IPS DF 19.7 (cell line): ENCODE measurements around the gene ALKBH8.
"Not testable (repeated sequence)": the region's sequence is repeated elsewhere in the genome, so short reads cannot be mapped to it uniquely, and the experiment has no call there.

Experiments
- DNase-seq: peaks from one replicate; pipeline ENCODE4 v3.0.0-alpha.2; 2013; ENCODE audit warnings: low read depth, low spot score

Gene ALKBH8

DNA sequence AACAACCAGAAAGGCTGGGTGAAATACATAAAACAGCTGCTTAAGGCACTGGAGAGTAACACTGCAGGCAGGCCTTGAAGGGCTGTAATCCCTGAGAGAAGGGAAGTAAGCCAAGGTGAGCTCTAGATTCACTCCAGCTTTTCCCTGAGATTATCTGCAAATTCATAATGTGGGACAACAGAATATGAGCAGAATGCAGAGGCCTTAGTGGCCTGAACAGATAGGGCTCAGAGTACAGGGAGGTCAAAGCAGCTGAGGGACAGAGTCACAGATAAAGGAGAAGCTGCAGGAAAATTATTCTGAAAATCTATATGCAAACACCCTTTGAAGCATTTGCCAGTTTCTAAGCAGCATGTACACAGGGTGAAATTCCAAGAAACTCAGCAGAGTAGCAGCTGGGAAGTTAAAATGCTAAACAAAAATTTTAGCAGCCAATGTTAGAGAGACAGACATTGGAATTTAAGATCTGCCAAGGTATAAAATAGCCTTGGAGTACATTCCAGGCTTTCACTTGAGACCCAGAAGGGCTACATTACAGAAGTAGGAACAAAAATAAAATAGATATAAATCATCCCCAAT lies 59.8 kb downstream of the ALKBH8 start:
- no peak for DNase-seq

DNA sequence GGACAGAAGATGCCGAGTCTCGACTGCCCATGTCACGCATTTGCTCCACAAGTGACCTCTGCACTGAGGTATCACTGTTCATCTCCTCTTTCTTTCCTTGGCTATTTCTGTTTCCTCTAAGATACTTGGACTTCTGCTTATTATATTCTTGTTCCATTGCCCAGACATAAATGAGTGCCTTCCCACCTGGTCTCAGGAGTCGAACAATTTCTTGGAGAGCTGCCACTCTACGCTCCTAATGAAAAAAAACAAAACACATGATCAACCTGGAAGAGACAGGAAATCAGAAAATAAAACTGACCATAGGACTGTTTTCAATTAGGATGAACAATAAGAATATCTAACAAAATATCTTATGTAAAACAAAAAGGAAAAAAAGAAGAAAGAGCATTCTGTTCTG lies 60.6 kb downstream of the ALKBH8 start:
- DNase-seq: no peak

DNA sequence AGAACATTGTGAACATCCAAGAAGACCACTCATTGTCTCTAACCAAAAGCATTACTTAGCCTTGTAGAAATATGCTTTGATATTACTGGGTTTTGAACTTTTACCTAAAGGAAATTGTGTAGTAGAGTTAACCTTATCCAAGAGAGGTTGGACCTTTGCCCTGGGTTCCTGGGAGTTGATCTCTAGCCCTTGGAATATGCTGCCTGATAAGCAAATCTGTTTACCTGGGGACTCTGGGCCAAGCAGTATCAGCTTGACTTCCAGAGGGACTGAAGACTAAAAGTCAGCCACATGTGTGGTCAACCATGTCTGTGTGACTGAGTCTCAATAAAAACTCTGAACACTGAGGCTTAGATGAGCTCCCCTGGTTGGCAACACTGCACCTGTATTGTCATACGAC lies 63.8 kb downstream of the ALKBH8 start:
- DNase-seq: no peak

DNA sequence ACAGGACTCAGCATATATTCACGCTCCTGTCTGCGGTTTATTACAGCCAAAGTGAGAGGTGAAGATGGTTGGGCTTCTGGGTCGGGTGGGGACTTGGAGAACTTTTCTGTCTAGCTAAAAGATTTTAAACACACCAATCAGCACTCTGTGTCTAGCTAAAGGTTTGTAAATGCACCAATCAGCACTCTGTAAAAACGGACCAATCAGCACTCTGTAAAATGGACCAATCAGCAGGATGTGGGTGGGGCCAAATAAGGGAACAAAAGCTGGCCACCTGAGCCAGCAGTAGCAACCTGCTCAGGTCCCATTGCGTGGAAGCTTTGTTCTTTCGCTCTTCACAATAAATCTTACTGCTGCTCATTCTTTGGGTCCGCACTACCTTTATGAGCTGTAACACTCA lies 68.2 kb downstream of the ALKBH8 start:
- DNase-seq: not testable (repeated sequence)

DNA sequence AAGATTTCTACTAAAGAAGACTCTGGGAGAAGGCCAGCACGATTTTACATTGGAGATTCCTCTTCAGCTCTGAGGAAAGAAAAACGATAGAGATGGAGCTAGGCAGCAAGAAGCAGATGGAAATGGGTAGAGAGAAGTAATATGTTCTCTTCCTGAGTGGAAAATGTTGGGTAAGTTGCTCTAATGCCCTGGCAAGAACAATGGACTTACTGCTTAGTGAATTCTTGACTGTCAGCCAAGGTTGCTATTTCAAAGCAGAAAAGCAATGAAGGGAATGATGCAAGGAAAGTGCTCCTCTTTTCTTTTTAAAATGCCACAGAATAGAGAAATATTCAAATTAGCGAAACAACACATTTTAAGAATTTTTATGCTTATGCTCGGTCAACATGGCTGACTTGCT lies 69.5 kb downstream of the ALKBH8 start:
- no peak for DNase-seq

DNA sequence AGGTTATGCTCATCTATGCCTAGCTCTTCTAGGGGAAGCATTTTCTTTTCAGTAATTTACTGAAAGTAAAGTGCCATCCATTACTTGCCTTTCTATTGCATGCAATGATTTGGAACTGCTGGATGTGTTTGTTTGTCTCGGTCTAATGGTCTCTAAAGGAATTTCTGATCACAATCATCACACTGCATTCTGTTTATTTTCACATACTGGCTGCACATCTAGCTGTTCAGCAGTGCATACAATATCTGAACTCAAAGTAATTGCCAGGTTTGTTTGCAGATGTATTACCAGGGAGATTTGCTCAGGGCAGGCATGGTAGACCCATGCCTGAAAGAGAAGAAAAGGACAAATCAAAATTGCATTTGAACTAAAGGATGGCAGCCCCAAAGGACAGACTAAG lies 71.5 kb downstream of the ALKBH8 start:
- DNase-seq: no peak

DNA sequence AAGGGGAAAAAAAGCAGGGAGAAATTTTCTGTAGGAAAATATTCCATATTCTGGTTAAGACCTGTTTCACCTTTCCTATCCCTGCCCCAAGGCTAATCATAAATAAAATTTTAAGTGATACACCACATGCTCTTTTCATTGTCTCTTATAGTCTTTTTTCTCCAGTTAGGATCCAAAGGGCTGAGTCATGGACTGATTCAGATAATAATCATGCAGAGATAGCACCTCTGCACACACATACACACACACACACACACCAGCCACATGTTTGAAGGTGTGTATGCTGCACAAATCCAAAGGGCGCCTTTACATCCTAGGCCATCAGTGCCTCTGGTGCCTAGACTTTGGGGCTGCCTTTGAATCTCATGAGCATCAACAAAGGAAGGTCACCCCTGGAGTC lies 72.4 kb downstream of the ALKBH8 start:
- DNase-seq: no peak

DNA sequence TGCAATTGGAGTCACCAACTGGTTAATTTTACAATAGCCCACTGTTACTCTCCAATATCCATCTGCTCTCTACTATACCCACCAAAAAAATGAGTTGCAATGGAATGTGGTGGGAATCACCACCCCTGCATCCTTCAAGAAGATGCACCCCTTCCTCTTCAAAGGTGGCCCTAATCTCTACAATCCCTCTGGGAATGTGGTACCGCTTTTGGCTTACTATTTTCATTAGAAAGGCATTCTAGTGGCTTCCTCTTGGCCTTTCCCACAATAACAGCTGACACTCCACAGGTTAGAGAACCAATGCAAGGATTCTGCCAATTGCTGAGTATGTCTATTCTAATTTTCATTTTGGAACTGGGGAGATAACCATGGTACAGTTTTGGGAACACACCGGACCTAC lies 74.7 kb downstream of the ALKBH8 start:
- DNase-seq: no peak

DNA sequence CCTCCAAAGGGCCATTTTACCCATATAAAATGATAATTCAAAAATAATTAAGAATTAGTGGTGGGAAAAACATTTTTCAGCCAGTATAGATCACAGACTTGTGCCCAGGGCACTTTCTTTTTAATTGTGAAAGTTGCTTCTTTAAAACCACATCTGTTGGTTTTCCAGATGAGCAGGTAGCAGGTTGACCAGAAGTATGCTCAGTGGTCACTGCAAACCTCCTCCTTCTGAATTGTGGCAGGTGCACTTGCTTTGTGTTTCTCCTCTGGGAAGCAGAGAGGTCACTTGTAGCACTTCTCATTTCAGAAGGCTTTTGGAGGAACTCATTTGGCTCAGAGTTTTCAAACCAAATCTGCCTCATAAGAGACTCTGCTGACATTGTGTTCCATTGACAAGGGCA lies 83.3 kb downstream of the ALKBH8 start:
- DNase-seq: no peak

DNA sequence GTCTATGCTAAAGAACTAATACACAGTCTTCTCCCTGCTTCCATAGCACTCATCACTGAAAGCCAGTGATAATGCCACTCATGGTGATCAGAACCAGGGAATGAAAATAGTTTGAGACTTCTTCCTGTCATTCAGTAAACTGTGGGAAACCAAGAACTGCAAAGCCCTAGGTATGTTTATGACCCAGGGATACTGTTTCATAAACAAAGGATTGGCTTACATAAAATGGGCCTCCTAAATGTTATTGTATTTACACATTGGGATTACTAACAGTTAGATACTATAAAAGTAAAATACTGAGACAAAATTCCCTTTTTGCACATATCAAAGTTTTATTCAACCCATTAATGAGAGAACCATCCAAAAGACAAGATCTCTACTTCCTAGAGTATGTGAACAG lies 86.6 kb downstream of the ALKBH8 start:
- DNase-seq: no peak

DNA sequence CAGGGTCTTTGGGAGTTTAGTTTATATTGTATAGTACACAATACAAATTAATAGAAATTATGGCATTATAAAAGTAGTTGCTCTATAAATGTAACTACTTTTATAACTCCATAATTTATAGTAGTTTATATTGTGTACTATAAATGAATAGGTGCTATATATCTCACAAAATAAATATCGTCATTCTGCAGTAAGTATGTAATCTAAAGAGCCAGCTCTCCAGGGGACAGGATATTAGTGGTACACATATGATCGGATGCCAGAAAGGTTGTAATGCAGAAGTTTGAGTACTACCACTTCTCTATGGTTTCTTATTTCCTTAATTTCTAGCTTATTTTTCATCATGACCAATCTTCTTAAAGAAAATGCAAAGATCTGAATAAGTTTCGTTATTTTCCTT lies 87.7 kb downstream of the ALKBH8 start:
- no peak for DNase-seq

DNA sequence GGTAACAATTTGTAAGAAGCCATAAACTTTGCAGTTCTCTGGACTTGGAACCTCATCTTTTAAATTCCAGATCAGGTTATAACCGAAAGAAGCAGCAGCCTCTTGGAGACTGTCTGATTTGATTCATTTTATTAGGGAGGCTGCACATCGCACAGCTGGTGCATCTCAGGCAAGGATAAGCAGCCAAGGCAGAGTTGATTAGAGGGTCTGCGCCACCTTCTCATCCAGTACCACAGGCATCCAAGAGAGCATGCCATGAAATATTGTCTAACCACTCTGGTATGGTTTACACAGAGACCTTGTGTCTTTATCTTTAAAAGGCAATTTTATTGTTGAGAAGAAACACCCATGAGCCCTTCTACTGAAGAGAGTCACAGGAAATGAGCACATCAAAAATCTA lies 91.7 kb downstream of the ALKBH8 start:
- DNase-seq: no peak

DNA sequence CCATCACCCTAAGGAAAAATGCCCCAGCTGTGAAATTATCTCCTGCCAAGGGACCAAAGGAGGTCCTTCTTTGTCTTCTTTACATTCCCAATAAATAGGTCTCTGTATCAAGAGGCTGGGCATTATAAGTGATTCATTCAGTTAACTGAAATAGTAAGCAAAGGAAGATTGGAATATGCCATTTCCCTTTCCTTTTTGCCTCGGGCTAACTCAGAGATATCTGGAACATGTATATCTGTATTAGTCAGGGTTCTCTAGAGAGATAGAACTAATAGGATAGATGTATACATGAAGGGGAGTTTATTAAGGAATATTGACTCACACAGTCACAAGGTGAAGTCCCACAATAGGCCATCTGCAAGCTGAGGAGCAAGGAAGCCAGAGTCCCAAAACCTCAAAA lies 92.6 kb downstream of the ALKBH8 start:
- DNase-seq: no peak

DNA sequence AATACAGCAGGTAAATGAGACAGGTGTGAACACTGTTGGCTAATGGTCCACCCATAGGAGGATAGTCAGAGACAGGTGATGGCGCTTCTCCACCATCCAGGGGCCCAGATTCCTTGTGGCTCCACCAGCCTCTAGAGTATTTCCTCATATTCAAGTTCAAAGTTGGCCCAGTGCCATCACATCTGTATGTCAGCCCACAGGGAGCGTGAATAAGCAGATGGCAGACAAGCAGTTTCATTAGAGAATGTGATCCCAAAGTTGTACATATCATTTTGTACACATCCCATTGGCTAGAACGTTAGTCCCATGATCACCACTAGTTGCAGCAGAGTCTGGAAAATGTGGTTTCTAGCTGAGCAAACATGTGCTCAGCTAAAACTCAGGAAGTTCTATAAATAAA lies 96.9 kb downstream of the ALKBH8 start:
- no peak for DNase-seq

DNA sequence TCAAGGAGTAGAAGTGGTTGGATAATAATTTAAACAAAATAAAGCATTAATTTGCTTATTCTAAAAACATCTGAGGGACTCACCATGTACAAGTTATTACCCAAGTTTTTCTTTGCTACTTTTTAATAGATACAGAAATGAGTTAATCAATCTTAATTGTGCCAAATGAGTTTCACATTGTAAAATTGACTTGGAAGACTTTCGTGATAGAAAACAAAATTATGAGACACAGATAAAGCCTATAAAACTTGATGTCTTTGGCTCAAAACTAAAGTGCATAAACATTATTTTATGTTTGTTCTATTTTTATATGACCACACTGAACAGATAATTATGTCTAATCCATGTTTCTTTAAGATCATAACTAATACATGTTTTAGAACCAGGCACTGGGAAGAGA lies 97.8 kb downstream of the ALKBH8 start:
- no peak for DNase-seq

DNA sequence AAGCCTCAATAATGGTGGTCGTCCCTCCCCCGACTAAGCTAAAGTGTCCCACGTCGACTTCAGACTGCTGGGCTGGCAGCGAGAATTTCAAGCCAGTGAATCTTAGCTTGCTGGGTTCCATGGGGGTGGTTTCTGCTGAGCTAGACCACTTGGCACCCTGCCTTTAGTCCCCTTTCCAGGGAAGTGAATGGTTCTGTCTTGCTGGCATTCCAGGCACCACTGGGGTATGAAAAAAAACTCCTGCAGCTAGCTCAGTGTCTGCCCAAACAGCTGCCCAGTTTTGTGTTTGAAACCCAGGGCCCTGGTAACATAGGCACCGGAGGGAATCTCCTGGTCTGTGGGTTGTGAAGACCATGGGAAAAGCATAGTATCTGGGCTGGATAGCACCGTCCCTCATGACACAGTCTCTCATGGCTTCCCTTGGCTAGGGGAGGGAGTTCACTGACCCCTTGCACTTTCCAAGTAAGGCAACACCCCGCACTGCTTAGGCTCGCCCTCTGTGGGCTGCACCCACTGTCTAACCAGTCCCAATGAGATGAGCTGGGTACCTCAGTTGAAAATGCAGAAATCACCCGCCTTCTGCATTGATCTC lies 99.2 kb downstream of the ALKBH8 start:
- not testable (repeated sequence) for DNase-seq

DNA sequence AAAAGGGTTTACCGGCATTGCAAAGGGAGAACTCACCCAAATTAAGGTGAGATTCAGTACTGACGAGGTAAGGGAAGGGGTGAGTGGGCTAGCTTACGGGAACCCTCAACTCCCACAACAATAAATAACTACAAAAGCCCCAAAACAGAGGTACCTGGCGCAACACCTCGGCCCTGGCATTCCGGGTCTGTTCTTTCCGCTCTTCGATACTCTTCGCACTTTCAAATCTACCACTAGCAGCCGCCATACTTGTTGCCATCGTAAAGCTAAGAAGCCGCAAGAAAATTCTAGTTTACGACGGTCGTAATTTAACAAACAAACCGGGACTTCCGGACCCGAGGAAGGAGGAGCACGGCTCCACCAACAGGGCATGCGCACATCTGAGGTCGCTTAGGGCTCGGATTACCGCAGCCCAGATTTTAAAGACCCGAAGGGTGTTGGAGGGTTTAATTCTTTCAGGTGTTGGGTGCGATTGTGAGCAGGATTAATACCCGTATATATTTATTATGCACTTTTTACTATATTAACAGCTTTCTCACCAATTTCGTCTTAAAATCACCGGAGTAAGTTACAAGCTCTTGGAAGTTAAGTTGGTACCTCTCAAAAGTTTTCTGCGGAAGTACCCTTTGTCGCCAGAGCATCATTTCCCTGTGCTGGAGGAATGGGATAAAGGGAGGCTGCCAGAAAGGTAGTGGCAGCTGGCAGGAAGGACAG lies 107.8 kb downstream of the ALKBH8 start, which contains the start of gene CWF19L2:
Gene CWF19L2, minus strand, starts transcription at position 268 of the 714 bp plus-strand sequence. Its CDS starts 9 bp downstream, at position 259.
- peak; percentile 90 for DNase-seq

DNA sequence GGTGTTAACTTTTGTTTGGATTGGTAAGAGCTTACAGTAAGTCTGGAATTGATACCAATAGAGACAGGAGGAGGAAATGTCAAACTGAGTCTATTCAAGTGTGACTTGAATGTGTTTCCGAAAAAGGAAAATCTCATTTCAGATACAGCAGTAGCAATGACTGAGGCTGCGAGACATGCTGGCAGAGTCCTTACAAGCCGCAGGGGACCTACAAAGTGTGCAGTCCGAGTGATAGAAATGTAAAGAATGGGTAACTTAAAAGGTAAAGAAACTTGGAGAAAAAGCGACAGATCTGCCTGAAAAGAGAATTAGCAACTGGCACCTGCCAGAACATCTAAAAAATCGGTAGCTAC lies 108.4 kb downstream of the ALKBH8 start:
- DNase-seq: no peak

DNA sequence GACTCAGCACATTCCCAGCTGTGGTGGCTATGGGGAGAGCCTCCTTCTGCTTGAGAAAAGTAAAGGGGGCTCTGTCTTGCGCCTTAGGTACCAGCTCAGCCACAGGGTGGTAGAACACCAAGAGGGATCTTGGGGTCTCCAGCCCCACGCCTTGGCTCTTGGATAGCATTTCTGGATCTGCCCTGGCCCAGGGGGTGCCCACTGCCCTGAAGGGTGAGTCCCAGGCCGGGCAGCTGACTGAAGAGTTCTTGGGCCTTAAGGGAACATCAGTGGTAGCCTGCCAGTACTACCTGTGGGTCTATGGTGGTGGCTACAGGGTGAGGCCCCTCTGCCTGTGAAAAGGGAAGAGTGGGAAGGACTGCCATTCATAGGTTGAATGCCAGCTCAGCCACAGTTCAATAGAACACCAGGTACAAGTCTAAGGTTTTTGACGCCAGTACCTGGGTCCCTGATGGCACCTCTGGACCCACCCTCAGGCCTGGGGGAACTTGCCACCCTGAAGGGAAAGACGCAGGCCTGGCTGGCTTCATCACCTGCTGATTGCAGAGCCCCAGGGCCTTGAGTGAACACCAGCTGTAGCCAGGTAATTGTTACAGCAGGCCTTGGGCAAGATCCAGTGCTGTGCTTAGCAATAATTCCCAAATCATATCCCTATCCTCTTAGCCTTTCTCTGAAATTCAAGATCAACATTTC lies 111.8 kb downstream of the ALKBH8 start:
- DNase-seq: no peak
